NCI-H345 (cell line): ENCODE results near the gene FRMPD1.
A peak's percentile ranks its signal among the peaks of the same experiment; 100 is the strongest.

ENCODE experiments used
- DNase-seq: peaks from one replicate; lab custom pipeline; 2025; lab: John Stamatoyannopoulos, UW

Gene FRMPD1

GRCh38 chr9:37776328-37776727, 125.6 kb downstream of the FRMPD1 start:
- DNase-seq, result no peak

DNA sequence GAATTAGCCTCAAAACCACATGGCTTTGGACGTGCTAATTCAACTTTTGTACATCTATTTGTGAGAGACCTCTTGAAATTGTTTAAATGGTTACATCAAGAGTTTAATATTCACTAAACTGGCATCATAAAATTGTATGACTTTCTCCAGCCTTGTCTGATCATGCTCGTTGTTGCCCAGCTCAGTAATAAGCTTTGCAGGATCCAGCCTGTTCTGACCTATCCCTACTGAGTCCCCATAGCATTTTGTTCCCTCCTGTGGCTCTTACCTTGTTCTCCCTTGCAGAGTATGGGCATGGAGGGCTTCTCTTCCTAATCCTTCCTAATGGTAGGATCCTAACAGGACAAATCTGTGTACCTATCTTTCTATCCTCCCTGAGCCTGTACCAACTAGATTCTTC, 127.8 kb downstream of the FRMPD1 start:
- DNase-seq, result no peak

GRCh38 chr9:37784291-37784615, 133.5 kb downstream of the FRMPD1 start:
- no peak for DNase-seq

GRCh38 chr9:37784616-37785483, 134.1 kb downstream of the FRMPD1 start, which contains the start of gene EXOSC3:
EXOSC3 (minus strand) TSS chr9:37785064; CDS start chr9:37785044, 20 bp downstream.
- peak; percentile 89 for DNase-seq

DNA sequence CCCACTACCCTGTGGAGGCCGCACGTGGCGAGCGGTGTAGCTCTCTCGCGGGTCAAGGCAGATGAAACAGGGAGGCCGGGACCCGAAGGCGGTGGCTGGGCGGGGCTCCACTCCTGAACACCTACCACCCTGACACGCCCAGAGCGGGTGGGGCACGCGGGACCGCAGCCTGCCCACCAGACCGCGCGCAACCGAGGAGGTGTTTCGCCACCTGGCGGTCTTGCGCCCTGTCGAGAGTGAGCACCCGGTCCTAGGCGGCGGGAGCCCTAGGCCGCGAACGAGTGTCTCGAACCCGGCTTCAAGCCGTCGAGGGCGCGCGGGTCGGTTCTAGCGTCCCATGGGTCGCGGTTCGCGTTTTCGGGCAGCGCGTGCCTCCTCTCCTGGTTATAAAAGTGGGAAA, 136.3 kb downstream of the FRMPD1 start:
- no peak for DNase-seq

DNA sequence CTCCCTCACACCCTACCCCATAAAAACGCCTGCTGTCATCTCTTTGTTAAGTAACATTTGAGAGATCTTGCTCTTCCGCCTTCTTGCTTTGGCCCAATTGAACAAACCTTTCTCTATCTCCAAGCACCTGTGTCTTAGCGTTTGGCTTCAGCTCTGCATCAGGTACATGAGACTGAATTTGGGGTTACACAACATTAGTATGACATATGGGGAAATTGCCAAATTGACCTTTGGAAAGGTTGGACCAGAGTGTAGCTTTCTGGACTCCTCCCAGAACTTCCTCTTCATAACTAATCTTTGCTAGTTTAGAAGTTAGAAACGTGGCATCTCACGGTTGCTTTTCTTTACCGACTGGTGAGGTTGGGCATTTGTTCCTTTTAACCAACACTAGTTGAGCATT, 137.6 kb downstream of the FRMPD1 start:
- DNase-seq, result no peak

DNA sequence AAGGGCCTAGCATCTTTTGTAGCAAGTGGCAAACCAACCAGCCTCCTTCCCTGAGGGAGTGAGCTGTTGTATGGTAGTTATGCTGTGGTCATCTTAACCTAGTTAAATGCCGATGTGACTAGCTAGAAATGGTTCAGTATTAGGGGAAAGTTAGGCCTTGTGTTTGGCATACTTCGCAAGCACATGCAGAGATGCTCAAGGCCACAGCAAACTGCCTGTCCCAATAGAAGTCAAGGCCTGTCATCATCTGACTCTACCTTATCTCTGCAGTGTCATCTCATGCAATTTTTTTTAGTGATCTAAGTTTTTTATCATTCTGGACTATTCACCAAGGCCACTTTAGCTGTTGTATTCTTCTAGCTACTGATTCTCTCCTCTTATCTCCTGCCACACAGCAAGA, 139.3 kb downstream of the FRMPD1 start:
- DNase-seq, result no peak

- no peak for DNase-seq
Observed at GRCh38 chr9:37792122-37792521, 141.4 kb downstream of the FRMPD1 start.

- DNase-seq, result no peak
Observed at GRCh38 chr9:37796232-37796631, 145.5 kb downstream of the FRMPD1 start.
